ENCODE measurements around the gene NAGPA.
"Not testable (repeated sequence)": the region's sequence is repeated elsewhere in the genome, so short reads cannot be mapped to it uniquely, and the experiment has no call there.

NAGPA gene

GRCh38 chr16:5060073-5060641, 26.4 kb upstream of the NAGPA start:
- no peak for DNase-seq

GRCh38 chr16:5059386-5060072, 25.8 kb upstream of the NAGPA start:
- DNase-seq = no peak

- no peak for DNase-seq
Observed at GRCh38 chr16:5058476-5058875, 24.7 kb upstream of the NAGPA start.

- DNase-seq = no peak
Observed at GRCh38 chr16:5056352-5056751, 22.6 kb upstream of the NAGPA start.

- no peak for DNase-seq
Observed at GRCh38 chr16:5054876-5055865, 21.4 kb upstream of the NAGPA start.

- DNase-seq = no peak
Observed at GRCh38 chr16:5046914-5047313, 13.2 kb upstream of the NAGPA start.

GRCh38 chr16:5045499-5046115, 11.9 kb upstream of the NAGPA start:
- DNase-seq = no peak

GRCh38 chr16:5044581-5044980, 10.8 kb upstream of the NAGPA start:
- DNase-seq = not testable (repeated sequence)

GRCh38 chr16:5044011-5044540, 10.3 kb upstream of the NAGPA start:
- DNase-seq = no peak

GRCh38 chr16:5042574-5043171, 8.9 kb upstream of the NAGPA start:
- no peak for DNase-seq

- DNase-seq = no peak
Observed at GRCh38 chr16:5041600-5042133, 7.9 kb upstream of the NAGPA start.

GRCh38 chr16:5040451-5040850, 6.7 kb upstream of the NAGPA start:
- no peak for DNase-seq

- DNase-seq = no peak
Observed at GRCh38 chr16:5036228-5037156, 2.8 kb upstream of the NAGPA start.

GRCh38 chr16:5035909-5036227, 2.1 kb upstream of the NAGPA start:
- DNase-seq = no peak

GRCh38 chr16:5034167-5034523, 410 bp upstream of the NAGPA start:
- no peak for DNase-seq

- DNase-seq = no peak
Observed at GRCh38 chr16:5032748-5033167, 977 bp downstream of the NAGPA start.

- no peak for DNase-seq
Observed at GRCh38 chr16:5031601-5032000, 2.1 kb downstream of the NAGPA start.

GRCh38 chr16:5030251-5030870, 3.4 kb downstream of the NAGPA start:
- no peak for DNase-seq

GRCh38 chr16:5028950-5029475, 4.7 kb downstream of the NAGPA start:
- DNase-seq = no peak

- no peak for DNase-seq
Observed at GRCh38 chr16:5027575-5028235, 6.0 kb downstream of the NAGPA start.
